VCaP (cell line): ENCODE data around the gene PELI1.

Source experiments
- H3K27ac ChIP-seq: fragments of 450-650 bp; 2 replicates; pipeline ENCODE4 v1.5.1; 2017
- CTCF ChIP-seq: fragments of 450-650 bp; conservative IDR thresholded peaks from 2 replicates; pipeline ENCODE4 v1.5.1; 2017; ENCODE audit warnings: mild to moderate bottlenecking, moderate library complexity

Gene PELI1

GRCh38 chr2:64133354-64133753 is 10.9 kb downstream of the PELI1 start:
- no peak for TF ChIP-seq CTCF
- no peak overlapping the region for H3K27ac ChIP-seq

- H3K27ac ChIP-seq = no peak overlapping the region
- no peak for TF ChIP-seq CTCF
Measured at GRCh38 chr2:64130333-64130732, 13.9 kb downstream of the PELI1 start.

DNA sequence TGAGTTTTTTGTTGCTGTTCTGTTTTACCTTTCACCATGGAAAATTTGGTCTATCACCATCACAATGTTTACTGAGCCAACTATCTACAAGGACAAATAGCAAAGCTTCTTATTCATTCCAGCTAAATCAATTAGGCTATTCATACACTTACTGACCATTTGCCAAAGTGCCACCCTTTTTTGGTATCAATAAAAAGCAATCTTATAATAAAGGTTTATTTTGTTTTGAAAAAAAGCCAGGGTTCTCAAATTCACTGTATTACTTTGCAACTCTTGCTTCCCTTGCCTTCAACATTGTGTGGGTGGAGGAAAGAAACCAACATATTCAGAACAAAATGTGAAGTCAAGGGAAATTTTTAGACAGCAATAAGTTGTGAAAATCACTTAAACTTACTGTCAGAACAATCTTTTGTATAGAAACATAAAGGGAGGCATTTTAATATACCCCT is 15.3 kb downstream of the PELI1 start:
- no peak for TF ChIP-seq CTCF
- H3K27ac ChIP-seq = no peak overlapping the region

DNA sequence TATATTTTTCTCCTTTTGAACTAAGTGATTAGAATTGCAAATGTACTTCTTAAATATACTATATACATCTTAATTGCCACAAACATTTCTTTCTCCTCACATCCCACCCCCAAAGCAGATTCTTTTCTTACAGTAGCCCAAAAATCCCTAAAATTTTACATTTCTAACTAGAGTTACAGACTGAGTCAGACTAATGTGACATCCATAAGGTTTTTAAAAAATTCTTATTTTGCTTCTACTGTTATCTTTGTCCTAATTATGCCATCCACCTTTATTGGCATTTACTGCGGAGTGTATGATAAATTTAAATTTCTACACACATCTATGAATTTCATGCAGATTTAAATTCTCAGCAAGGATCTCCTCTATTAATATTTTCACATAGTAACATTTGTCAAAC is 15.8 kb downstream of the PELI1 start:
- TF ChIP-seq CTCF = no peak
- H3K27ac ChIP-seq = no peak overlapping the region

DNA sequence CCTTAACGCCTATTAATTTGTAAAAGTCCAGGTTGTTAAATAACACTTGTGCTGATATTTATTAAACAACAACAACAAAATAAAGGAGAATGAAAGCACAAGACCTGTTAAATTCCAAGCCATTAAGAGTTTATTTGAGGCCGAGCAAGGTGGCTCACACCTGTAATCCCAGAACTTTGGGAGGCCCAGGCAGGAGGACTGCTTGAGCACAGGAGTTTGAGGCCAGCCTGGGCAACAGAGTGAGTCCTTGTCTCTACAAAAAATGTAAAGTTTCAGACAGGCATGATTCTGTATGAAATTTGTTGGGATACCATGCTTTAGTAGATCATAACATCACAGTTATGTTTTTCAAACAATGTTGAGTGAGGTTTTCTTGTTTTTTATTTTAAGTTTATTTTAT is 17.1 kb downstream of the PELI1 start:
- TF ChIP-seq CTCF = no peak
- H3K27ac ChIP-seq = no peak overlapping the region

GRCh38 chr2:64126601-64127000 is 17.6 kb downstream of the PELI1 start:
- no peak overlapping the region for H3K27ac ChIP-seq
- TF ChIP-seq CTCF = no peak

- no peak overlapping the region for H3K27ac ChIP-seq
- no peak for TF ChIP-seq CTCF
Measured at GRCh38 chr2:64124571-64124970, 19.6 kb downstream of the PELI1 start.

- no peak overlapping the region for H3K27ac ChIP-seq
- TF ChIP-seq CTCF = no peak
Measured at GRCh38 chr2:64124168-64124567, 20.1 kb downstream of the PELI1 start.
